ENCODE measurements around the gene SMU1. TPM values are rescaled to one million over a fixed set of nuclear protein-coding genes. Genes with fewer than 3 reads are reported as not detected.

The SMU1 gene
- total RNA-seq, 1 donor: 31.1 TPM

DNA sequence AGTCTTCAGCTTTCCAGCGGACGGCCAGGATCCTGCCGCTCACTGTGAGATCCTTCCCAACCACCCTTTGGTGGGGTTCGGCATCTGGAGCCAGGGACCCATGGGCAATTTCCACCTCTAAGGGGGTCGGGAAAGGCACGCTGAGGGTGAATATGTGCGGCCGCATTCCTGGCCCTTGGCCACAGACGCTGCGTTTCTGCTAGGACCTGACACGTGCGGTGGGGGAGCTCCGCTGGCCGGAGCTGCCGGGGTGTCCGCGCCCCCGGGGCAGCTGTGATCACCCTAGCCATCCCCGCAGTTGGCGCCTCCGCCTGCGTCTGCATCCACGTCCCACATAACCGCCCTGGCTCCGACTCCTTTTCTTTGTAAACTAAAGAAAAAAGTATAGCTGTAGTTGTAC, 56.7 kb downstream of the SMU1 start:
- no peak overlapping the region for H3K4me2 ChIP-seq (ENCODE audit: insufficient read depth, low read length)
- H3K9me3 ChIP-seq (ENCODE audit: low read depth, low read length): no peaks in the 10 kb centered on the region
- H4K20me1 ChIP-seq (ENCODE audit: insufficient read depth, low read length): no peaks in the 10 kb centered on the region
- no peak overlapping the region for H3K4me3 ChIP-seq (ENCODE audit: insufficient read depth, low read length)
- peaks cover 20% of the 10 kb centered on the region for H3K4me1 ChIP-seq (ENCODE audit: insufficient read depth, low read length)
- H3K36me3 ChIP-seq (ENCODE audit: insufficient read depth, low read length): peaks cover 7% of the 10 kb centered on the region
- H2AFZ ChIP-seq (ENCODE audit: low read length): no peak overlapping the region
- no peak for TF ChIP-seq CTCF (IDR thresholded peaks at IDR 0.05; ENCODE audit: extremely low read depth, low read depth, low read length)
- H3K79me2 ChIP-seq (ENCODE audit: insufficient read depth, low read length): peaks cover 60% of the 10 kb centered on the region
- H3K27ac ChIP-seq (ENCODE audit: low read depth, low read length): no peak overlapping the region
- DNase-seq (ENCODE audit: insufficient read length, low spot score, missing footprints): no peak
- no peaks in the 10 kb centered on the region for H3K27me3 ChIP-seq (ENCODE audit: insufficient read depth, low read length)

DNA sequence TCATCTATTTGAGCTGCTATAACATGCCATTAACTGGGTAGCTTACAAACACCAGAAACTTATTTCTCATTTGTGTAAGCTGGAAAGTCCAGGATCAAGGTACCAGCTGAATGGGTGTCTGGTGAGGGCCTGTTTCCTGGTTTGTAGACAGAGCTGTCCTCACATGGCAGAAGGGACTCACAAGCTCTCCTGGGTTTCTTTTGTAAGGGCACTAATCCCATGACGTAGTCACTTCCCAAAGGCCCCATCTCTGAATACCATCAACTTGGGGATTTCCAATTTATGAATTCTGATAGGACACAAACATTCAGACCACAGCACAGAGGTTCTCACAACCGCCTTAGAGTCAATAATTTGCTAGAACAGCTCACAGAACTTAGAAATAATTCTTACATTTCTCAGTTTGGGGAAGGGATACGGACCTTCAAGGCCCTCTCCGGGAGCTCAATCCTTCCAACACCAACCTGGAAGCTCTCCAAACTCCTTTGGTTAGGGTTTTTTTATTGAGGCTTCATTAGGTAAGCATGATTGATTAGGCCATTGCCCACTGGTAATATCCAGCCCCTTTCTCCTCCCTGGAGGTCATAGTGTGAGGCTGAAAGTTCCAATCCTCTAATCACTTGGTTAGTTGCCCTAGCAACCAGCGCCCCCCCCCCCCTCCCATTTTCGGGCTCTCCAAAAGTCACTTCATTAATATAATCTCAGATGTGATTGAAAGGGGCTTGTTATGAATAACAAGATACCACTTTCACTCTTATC, 59.0 kb downstream of the SMU1 start:
- H3K4me2 ChIP-seq (ENCODE audit: insufficient read depth, low read length): no peak overlapping the region
- H3K79me2 ChIP-seq (ENCODE audit: insufficient read depth, low read length): peaks cover 45% of the 10 kb centered on the region
- DNase-seq (ENCODE audit: insufficient read length, low spot score, missing footprints): no peak
- no peak overlapping the region for H2AFZ ChIP-seq (ENCODE audit: low read length)
- no peak for TF ChIP-seq CTCF (IDR thresholded peaks at IDR 0.05; ENCODE audit: extremely low read depth, low read depth, low read length)
- H3K4me3 ChIP-seq (ENCODE audit: insufficient read depth, low read length): no peak overlapping the region
- no peak overlapping the region for H3K27ac ChIP-seq (ENCODE audit: low read depth, low read length)
- peaks cover 7% of the 10 kb centered on the region for H3K36me3 ChIP-seq (ENCODE audit: insufficient read depth, low read length)
- no peaks in the 10 kb centered on the region for H3K9me3 ChIP-seq (ENCODE audit: low read depth, low read length)
- H3K4me1 ChIP-seq (ENCODE audit: insufficient read depth, low read length): no peaks in the 10 kb centered on the region
- H4K20me1 ChIP-seq (ENCODE audit: insufficient read depth, low read length): no peaks in the 10 kb centered on the region
- H3K27me3 ChIP-seq (ENCODE audit: insufficient read depth, low read length): no peaks in the 10 kb centered on the region

DNA sequence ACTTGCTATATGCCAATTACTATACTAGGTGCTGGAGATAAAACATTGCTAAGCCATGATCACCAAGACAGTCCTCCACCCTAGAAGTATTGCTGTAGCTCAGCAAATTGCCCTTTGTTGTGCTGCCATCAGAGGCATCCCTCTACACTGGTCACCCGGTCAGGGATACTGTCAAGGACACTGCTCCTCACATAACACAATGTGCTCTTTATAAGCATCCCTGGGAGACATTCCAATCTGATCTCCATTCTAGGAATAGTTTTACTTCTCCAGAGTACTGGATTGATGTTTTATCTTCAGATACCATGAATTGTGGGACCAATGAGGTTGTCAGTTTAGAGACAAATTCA, 61.8 kb downstream of the SMU1 start:
- H3K27me3 ChIP-seq (ENCODE audit: insufficient read depth, low read length): no peaks in the 10 kb centered on the region
- H3K79me2 ChIP-seq (ENCODE audit: insufficient read depth, low read length): peaks cover 27% of the 10 kb centered on the region
- H3K27ac ChIP-seq (ENCODE audit: low read depth, low read length): no peak overlapping the region
- no peak overlapping the region for H2AFZ ChIP-seq (ENCODE audit: low read length)
- no peak overlapping the region for H3K4me3 ChIP-seq (ENCODE audit: insufficient read depth, low read length)
- no peak for DNase-seq (ENCODE audit: insufficient read length, low spot score, missing footprints)
- no peak overlapping the region for H3K4me2 ChIP-seq (ENCODE audit: insufficient read depth, low read length)
- no peaks in the 10 kb centered on the region for H3K9me3 ChIP-seq (ENCODE audit: low read depth, low read length)
- no peaks in the 10 kb centered on the region for H4K20me1 ChIP-seq (ENCODE audit: insufficient read depth, low read length)
- peaks cover 4% of the 10 kb centered on the region for H3K36me3 ChIP-seq (ENCODE audit: insufficient read depth, low read length)
- no peaks in the 10 kb centered on the region for H3K4me1 ChIP-seq (ENCODE audit: insufficient read depth, low read length)
- no peak for TF ChIP-seq CTCF (IDR thresholded peaks at IDR 0.05; ENCODE audit: extremely low read depth, low read depth, low read length)

- peaks cover 25% of the 10 kb centered on the region for H3K79me2 ChIP-seq (ENCODE audit: insufficient read depth, low read length)
- TF ChIP-seq CTCF (IDR thresholded peaks at IDR 0.05; ENCODE audit: extremely low read depth, low read depth, low read length): no peak
- H3K4me3 ChIP-seq (ENCODE audit: insufficient read depth, low read length): no peak overlapping the region
- no peak overlapping the region for H3K27ac ChIP-seq (ENCODE audit: low read depth, low read length)
- H3K4me2 ChIP-seq (ENCODE audit: insufficient read depth, low read length): no peak overlapping the region
- H3K4me1 ChIP-seq (ENCODE audit: insufficient read depth, low read length): no peaks in the 10 kb centered on the region
- H3K36me3 ChIP-seq (ENCODE audit: insufficient read depth, low read length): no peaks in the 10 kb centered on the region
- DNase-seq (ENCODE audit: insufficient read length, low spot score, missing footprints): peak; percentile 63
- H3K27me3 ChIP-seq (ENCODE audit: insufficient read depth, low read length): no peaks in the 10 kb centered on the region
- H4K20me1 ChIP-seq (ENCODE audit: insufficient read depth, low read length): no peaks in the 10 kb centered on the region
- H2AFZ ChIP-seq (ENCODE audit: low read length): no peak overlapping the region
- no peaks in the 10 kb centered on the region for H3K9me3 ChIP-seq (ENCODE audit: low read depth, low read length)
Measured at GRCh38 chr9:33013962-33014664, 62.4 kb downstream of the SMU1 start.
